IPS-NIHi7 (cell line): ENCODE results near the gene HYI.
A peak's percentile ranks its signal among the peaks of the same experiment; 100 is the strongest.

ENCODE experiments used
- DNase-seq: peaks from one replicate; pipeline ENCODE4 v3.0.0; 2012; ENCODE audit warnings: mixed read lengths; ENCODE audit errors: extremely low spot score

Gene HYI

DNA sequence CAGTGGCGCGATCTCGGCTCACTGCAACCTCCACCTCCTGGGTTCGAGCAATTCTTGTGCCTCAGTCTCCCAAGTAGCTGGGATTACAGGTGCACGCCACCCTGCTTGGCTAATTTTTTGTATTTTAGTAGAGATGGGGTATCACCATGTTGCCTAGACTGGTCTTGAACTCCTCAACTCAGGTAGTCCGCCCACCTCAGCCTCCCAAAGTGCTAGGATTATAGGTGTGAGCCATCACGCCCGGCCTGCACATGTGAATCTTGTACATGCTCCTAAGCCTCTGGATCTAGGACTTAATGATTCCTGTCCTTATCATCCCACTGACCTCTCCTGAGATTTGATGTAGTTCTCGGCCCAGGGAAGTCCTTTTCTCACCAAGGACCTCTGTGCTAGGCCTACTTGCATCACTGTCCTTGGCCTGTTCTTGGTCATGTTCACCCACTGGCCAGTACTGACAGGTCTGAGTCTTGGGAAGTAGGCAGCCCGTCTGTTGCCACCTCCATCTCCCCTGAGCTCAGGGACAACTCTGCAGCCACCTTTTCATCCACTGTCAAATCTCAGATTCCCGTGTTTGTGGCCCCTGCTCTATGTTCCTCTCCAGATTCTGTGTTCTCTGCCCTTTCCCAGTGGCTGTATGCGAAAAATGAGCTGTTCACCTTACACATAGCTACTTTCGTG lies 9.4 kb downstream of the HYI start:
- DNase-seq: no peak

DNA sequence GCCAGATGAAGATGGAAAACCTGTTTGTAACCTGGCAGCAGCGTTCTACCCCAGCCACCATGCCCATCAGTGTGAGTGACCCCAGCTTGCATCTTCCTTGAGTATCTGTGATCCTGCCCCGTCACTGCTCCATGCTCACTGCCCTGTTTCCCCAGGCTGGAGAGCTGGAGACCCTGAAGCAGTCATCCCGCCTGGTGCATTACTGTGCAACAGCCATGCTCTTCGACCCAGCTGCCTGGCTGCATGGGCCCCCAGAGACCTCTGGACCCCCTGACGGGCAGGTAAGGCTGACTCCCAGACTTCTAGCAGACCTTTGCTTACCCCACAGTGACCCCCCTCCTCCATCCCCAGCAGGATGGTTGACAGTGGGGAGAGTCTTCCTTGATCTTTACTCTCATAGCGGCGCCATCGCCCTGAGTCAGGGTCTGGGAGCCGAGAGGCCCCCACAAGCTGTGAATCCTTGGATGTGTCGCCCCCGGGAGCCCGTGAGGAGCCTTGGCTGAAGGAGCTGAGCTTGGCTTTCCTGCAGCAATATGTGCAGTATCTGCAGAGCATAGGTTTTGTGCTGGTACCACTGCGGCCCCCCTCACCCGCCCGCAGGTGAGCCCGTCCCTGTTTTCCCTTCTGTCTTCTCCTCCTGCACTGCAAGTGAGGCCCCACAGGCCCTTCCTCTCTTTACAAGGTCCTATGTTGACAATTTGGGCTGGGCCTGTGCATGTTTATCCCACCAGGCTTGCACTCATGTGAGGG lies 10.4 kb downstream of the HYI start:
- no peak for DNase-seq

DNA sequence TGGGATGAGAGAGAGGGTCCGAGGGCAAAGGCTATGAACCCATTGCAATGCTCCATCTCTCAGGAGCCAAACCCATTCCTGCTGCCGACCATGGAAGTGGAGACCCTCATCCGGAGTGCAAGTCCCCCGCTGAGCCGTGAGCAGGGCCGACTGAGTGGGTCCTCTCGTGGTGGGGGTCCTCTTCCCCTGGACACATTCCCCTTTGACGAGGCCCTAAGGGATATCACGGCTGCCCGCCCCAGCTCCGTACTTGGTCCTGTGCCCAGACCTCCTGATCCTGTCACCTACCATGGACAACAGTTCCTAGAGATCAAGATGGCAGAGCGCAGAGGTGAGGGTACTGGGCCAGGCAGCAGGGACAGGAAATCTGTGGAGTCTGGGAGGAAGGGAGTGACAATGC lies 11.0 kb downstream of the HYI start:
- no peak for DNase-seq

DNA sequence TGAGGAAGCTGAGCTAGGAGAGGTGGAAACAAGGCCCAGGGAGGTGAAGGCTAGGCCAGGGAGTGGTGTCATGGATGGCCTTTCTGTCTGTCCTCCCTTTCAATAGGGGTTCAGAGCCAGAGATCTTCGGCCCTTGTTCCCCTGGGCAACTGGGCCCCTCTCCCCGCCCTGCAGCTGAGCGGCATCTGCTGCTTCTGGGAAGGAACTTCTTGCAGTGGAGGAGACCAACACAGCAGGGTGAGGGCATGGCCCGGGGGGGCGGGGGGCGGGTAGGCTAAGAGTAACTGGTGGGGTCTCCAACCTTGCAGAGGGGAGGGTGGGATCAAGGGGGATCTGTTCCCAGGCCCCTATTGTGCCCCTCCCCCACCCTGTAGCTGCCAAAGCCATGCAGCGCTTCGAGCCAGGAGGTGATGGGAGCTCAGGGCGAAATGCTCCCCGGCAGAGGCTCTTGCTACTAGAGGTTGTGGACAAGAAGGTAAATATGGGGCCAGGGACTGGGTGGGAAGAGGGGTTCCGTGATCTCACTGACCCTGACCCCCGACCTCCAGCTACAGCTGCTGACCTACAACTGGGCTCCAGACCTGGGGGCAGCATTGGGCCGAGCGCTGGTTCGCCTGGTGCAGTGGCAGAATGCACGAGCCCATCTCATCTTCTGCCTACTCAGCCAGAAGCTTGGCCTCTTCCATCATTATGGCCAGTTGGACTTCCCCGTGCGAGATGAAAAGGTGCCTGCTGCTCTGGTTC lies 11.7 kb downstream of the HYI start:
- DNase-seq: no peak

DNA sequence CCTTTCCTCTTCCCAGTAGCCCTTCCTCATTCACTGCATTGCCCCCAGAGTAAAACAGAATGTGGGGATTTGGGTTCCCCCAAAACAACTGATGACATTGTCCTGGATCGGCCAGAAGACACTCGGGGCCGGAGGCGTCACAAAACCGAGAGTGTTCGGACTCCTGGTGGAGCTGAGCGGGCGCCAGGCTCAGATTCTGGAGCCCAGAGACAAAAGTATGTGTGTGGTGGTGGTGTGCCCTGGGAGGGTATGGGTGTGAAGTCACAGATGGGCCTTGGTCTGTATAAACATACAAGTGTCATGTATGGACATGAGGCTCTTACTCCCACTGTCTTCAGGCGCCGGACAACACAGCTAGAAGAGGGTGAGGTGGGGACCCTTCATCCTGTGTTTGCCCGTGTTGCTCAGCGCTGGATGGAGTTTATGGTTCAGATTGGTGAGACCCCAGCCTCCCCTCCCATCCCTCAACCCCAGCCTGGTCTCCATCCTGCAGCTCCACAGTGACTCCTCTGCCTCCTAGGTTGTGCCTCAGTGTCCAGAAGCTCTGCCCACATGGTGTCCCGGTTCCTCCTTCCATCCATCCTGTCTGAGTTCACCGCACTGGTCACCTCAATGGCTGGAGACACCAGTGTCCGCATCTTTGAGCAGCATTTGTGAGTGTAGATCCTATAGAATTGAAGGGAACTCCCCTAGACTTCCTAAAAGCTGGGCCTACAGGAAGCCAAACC lies 12.4 kb downstream of the HYI start:
- DNase-seq: no peak

DNA sequence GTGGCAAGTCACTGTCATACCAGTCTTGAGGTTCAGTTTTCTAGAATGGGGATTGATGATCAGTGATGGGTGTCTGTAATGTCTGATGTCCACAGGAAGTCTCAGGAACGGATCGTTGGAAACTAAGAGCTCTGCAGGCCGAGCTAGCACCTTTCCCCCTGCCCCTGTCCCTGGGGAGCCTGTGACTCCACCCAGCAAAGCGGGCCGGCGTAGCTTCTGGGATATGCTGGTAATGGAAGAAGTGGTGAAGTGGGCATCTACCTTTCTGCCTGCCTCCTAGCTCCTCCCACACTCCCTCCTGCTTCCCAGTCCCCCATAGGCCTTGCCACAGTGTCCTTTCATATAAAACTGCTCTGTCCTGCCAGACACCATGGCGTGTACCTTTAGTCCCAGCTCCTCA lies 13.4 kb downstream of the HYI start:
- no peak for DNase-seq

DNA sequence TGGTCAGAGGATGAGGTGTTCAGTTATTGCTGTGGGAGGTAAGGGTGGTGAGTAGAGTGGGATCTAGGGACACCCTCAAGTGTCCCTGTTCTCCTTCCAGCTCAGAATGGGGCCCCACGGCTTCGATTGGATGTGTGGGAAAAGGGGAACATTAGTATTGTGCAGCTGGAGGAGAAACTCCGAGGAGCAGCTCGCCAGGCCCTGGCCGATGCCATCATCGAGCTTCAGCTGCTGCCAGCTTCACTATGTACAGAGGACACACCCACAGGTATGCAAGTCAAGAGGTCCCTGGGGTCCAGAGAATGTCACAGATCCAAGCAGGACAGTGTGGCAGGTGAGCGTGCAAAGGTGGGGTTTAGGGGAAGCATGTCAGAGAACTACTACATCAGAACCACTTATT lies 13.9 kb downstream of the HYI start:
- DNase-seq: no peak

DNA sequence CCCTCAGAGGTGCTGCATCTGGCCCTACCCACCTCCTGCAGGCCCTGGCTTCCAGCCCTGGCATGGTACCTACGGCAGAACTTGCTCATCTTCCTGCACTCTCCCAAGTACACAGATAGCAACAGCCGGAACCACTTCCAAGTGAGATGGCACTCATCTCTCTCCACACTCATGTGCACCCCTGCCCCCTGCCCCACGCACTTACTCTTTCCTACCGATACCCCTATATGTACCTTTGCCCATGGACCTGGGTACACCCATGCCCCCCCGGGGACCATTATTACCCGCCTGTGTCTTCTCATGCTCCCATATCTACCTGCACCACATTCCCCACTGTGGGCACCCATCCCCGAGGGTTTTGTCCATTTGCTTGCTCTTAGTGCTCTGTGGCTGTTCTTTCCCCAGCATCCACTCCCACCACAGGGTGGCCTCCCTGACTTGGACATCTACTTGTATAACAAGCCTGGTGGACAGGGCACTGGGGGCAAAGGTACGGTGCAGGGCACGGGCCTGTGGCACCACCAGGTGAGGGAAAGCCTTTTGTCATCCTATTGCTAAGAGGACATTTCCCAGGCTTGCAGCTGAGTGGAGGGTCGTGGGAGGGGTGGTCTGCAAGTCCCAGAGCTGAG lies 14.7 kb downstream of the HYI start:
- no peak for DNase-seq

DNA sequence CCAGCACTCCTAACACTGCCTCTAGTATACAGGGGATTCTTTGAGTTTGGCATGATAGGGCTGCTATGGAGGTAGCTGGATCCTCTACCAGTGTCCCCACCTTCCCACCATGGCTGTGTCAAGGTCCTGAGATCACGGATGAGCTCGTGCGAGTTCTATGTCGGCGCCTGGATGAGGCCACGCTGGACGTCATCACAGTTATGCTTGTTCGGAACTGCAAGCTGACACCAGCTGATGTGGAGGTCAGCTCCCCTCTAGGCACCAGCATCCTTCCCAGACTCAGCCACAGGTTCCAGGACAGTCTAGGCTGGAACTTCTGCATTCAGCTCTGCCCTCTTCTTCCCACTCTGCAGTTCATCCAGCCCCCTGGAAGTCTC lies 15.2 kb downstream of the HYI start:
- no peak for DNase-seq

DNA sequence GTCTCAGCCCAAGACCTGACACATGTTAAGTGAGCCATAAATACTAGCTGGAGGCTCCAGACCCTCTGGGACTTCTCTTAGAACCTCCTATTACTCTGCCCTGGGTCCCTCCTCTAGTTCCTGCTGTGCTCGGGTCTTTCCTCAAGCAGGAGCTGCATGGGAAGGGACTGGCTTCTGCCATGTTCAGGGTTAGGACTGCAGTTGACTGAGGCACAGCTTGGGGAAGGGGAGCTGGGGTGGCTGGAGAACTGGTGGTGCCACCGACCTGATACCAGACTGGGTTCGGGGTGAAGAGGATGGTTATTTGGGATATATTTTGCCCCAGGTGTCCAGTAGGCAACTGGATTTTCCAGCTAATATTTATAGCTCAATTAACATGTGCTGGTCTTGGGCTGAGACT lies 15.7 kb downstream of the HYI start:
- DNase-seq: no peak

DNA sequence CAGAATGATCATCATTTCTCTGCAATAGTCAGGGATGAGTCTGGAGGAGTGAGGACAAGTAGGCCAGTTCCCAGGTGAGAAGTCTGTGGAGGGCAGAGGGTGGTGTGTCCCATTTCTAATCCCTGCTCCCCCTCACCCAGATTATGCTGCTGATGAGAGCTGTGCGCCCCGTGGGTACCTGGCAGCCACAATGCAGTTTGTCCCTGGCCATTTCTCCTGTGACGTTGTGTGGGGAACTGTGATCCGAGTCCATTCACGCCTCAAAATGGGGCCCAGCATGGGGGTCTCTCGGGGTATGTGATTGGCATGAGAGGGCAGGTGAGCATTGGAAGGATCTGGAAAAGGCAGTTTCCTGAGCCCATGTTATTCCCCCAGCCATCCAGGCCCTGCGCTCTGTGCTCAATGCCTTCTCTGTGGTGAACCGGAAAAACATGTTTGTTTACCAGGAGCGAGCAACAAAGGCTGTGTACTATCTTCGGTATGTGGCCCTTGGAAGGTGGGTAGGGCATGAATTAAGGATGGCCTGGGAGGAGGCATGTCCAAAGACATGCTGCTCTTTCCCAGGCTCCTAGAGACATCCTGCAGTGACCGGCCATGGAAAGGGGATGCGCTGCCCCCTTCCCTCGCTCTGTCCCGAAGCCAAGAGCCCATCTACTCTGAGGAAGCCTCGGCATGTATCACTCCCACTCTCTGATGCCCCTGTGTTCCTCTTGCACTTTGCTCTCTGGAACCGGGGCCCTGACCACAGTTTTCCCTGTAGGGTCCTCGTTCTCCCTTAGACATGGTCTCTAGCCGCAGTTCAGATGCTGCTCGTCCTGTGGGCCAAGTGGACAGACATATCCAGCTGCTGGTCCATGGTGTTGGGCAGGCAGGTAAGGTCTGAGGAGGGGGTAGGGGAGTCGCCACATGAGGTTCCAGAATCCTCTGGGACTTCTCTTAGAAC lies 16.4 kb downstream of the HYI start:
- no peak for DNase-seq

DNA sequence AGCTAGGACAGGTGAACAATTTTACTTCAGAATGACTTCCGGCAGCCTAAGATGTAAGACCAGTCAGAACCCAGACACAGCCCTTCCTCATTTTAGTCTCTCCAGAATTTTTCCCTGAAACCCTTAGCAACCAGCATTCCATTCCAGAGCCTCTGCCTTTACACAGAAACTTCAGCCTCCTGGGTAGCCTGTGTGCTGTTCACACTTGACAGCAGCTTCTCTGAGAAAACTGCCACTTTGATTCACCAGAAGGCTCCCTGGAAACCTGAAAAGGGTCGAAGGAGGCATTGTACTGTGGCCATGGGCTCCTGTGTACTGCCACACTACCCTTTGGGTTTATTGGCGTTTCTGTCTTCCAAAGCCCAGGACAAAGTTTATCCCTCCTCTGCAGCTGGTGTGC lies 17.4 kb downstream of the HYI start:
- DNase-seq: no peak

DNA sequence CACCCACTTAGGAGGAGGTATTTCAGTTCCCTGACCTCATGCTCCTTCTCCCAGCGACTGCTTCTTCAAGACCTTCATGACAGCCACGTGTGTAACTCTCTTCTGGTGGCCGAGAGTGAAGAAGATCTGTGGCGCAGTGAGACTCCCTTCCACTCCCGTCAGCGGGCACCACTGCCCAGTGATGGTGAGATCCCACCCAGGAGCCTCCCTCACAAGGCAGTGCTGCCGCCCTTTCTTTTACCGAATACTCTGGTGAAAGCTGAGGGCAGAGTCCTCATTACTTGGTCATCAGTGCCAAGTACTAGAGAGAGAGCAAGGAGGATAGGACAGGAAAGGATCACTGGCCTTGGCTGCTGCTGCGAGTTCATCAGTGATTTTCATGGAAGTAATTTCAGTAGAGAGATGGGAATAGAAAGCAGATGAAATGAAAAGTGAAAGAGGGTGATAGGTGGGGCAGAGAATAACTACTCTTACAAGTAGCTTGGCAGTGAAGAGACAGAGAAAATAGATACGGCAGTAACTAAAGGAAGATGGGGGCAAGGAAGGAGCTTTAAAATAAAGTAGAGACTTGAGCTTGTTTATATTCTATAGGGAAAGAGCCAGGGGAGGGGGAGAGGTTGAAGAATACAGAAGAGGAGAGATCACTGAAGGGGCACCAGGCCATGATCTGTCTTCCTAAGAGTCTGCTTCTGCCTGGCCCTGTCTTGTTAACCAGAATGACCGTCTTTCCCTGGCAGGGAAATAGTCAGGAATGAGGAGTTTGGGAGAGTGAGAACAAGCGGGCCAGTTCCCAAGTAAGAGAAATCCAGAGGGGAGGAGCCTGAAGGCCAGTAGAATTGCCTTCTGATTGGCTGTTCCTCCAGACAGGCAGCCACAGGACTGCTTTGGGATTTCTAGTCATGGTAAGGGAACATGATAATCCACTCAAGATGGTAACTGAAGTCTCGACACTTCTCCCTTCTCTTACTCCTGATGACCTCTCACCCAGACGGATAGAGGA lies 18.3 kb downstream of the HYI start:
- peak; percentile 70 for DNase-seq

DNA sequence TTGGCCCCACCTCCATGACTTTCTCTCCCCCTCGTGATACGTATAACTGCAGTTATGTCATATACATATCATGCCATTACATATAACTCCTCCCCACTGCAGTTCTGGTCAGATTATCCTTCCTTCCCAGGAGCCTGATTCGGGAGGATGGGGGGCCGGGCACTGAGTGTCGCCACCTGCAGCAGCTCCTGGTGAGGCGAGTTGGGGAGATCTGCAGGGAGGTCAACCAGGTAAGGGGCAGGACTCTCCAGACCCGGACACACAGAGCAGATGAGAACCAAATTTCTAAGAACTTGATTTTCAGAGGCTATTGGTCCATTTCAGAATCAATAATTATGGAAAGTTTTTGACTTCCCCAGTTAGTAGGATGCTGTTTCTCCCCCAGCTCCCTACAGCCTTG lies 19.5 kb downstream of the HYI start:
- DNase-seq: no peak

DNA sequence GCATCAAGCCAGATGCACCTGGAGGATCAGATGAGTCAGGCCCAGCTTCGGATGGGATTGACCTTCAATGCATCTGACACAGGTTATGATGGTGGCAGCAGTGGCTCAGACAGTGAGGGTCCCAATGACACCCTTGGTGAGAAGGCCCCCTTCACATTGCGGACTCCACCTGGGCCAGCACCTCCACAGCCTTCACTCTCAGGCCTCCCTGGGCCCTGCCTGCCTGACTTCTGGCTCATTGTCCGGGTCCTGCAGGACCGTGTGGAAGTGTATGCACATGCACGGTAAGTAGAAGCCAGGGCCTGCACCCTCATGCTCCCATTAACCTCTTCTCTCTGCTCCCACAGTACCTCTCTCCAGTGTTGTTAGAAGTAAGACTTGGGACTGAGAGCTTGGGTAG lies 20.8 kb downstream of the HYI start:
- DNase-seq: no peak

DNA sequence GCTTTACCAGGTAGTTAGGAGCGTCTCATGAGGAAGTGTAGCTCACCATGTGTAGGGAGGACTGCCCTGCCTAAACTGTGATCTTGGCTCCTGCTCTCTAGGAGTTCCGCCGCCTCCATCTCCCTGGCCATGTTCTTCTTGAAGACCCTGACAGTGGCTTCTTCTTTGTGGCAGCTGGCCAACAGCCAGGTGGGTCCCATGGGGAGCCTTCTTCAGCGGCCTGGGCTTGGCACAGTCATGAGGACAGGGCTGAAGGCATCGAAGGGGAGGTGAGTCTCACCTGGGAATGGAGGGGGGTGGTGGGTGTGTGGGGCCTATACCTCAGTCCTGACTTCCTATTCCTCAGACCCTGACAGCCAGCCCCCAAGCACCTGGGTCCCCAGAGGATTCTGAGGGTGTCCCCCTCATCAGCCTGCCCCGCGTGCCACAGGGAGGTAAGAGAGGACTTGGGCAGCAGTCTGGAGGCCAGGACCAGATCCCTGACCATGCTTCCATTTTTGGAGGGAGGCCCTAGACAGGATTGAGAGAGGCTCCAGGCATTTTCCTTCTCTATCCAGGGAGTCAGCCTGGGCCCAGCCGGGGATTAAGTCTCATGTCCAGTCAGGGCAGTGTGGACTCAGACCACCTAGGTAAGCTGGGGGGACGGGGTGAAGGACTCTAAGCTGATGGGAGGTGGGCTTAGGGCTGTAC lies 21.4 kb downstream of the HYI start:
- no peak for DNase-seq

DNA sequence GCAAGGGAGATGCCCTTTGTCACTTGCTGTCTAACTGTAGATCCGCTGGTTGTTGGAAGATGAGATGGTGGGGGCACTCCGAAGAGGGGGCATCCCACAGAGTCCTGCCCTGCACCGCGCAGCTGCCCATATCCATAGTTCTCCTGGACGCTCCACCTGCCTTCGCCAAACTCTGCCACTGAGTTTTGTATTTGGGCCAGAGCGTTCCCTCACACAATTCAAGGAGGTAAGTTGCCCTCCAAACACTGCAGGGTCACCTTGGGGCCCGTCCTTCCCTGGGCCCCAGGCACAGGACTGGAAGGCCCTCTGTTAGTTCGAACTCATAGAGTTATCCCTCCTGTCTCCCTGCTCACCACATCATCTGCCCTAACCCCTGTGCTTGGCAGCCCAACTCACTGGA lies 22.1 kb downstream of the HYI start:
- no peak for DNase-seq

DNA sequence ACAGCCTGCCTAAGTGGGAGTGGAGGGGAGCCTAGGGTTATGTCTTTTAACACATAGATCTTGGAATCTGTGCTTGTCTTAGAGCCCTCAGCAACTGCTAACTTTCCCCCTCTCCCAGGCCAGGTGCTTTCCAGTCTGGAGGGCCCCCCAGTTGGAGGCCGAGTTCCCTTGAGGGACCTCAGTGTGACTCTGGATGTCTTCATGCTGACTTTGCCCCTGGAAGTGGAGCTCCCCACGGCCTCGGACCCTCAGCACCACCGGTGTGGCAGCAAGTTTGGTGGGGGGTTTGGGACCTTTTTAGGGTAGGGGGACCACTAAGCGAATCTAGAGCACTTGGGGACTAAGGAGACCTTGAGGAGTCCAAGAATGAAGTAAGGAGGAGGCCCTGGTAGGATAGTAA lies 22.9 kb downstream of the HYI start:
- DNase-seq: no peak

DNA sequence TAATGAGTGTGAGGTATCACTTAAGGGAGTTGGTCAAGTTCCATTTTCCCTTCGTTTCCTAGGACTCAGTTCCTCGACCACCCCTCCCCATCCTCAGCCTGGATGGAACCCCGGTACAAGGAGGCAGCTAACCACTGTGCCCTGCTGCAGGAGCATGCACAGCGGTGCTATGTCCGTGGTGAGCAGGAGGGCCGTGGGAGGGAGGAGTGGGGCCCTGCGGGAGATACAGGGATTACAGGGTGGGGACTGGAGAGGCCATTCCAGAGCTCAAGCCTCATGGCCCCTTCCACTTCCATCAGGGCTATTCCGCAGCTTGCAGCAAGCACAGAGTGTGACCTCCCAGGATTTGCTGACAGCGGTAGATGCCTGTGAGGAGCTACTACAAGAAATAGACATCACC lies 25.8 kb downstream of the HYI start:
- no peak for DNase-seq
